Natural killer cell (primary cell): ENCODE measurements around the gene SLC29A4. TPM values are rescaled to one million over a fixed set of nuclear protein-coding genes. Genes with fewer than 3 reads are reported as not detected.

ENCODE experiments used
- ATAC-seq, 3 donors: fragments of 150-1000 bp in 2 of 3; fragments of 200-7000 bp in 1 of 3; cut with Tn5 transposase; 1 replicate in 1 of 3; 2 replicates in 2 of 3; pipeline ENCODE4 v1.10.0; 2021; ENCODE audit warnings: mild to moderate bottlenecking in 2 of 3, moderate library complexity in 2 of 3
- DNase-seq, 2 donors: peaks; one replicate each; pipeline versions ENCODE4 v3.0.0 to v3.0.0-alpha.2; 2013 to 2021; ENCODE audit warnings: mixed read lengths in 1 of 2
- H3K27ac ChIP-seq: one replicate; pipeline ENCODE4 v1.5.1; 2013; ENCODE audit warnings: mild to moderate bottlenecking, low read length
- H3K27me3 ChIP-seq: one replicate; pipeline ENCODE4 v1.6.1; 2013; ENCODE audit warnings: low read length; ENCODE audit not compliant: control insufficient read depth, insufficient read depth
- H3K36me3 ChIP-seq: one replicate; pipeline ENCODE4 v1.6.1; 2013; ENCODE audit warnings: low read length; ENCODE audit not compliant: control insufficient read depth, insufficient read depth
- H3K4me1 ChIP-seq: one replicate; pipeline ENCODE4 v1.6.1; 2013; ENCODE audit warnings: low read length; ENCODE audit not compliant: control insufficient read depth, insufficient read depth
- H3K4me3 ChIP-seq: one replicate; pipeline ENCODE4 v1.5.1; 2013; ENCODE audit warnings: low read length
- H3K9me3 ChIP-seq: one replicate; pipeline ENCODE4 v1.6.1; 2013; ENCODE audit warnings: low read length; ENCODE audit not compliant: control insufficient read depth, insufficient read depth
- H3K27ac Mint-ChIP-seq, 2 donors: one replicate each; pipeline ENCODE4 v1.8.0; 2022; ENCODE audit warnings: mild to moderate bottlenecking in 2 of 2, mixed read lengths in 2 of 2, moderate library complexity in 1 of 2
- H3K27me3 Mint-ChIP-seq, 2 donors: one replicate each; pipeline ENCODE4 v1.8.0; 2022; ENCODE audit warnings: low read depth in 2 of 2, mixed read lengths in 2 of 2
- H3K36me3 Mint-ChIP-seq: one replicate; pipeline ENCODE4 v1.8.0; 2022; ENCODE audit warnings: mixed read lengths
- H3K4me1 Mint-ChIP-seq, 2 donors: one replicate each; pipeline ENCODE4 v1.8.0; 2022; ENCODE audit warnings: mixed read lengths in 2 of 2
- H3K4me3 Mint-ChIP-seq: one replicate; pipeline ENCODE4 v1.8.0; 2022; ENCODE audit warnings: mild to moderate bottlenecking, moderate library complexity, mixed read lengths
- H3K9me3 Mint-ChIP-seq, 2 donors: one replicate each; pipeline ENCODE4 v1.8.0; 2022; ENCODE audit warnings: mixed read lengths in 2 of 2
- CTCF ChIP-seq: fragments of 200-600 bp; IDR thresholded peaks from one replicate; pipeline ENCODE4 v1.8.0; 2022; ENCODE audit warnings: antibody characterized with exemption
- WGBS: methylation state at CpG from one replicate; pipeline ENCODE4 v1.1.7; 2013; ENCODE audit warnings: missing lambda C conversion rate; ENCODE audit not compliant: insufficient coverage; 5-methylcytosine and 5-hydroxymethylcytosine counted together
- intact Hi-C: fragments of 100-400 bp; cut with micrococcal nuclease; formaldehyde crosslinking; loops from one replicate; pipeline ENCODE4 v1.14.2; 2022
- total RNA-seq, 4 donors: library from RNA; stranded (reverse); fragments of 120-200 nt in 1 of 4; gene quantifications; one replicate each; pipeline versions ENCODE4 v1.2.3 to v1.2.4, GENCODE V29; 2013 to 2022

Gene SLC29A4
- total RNA-seq, 3 donors from 2014 or later (not counting 1 experiment from before 2014, with no cell fraction given), result 0.16 to 0.95 (median 0.40) TPM

GRCh38 chr7:5350174-5350463 is 67.4 kb downstream of the SLC29A4 start:
- Mint-ChIP-seq H3K27ac (no peak overlapping the region), H3K36me3 (no peaks in the 10 kb centered on the region), H3K4me1 (peaks cover 23 to 35% of the 10 kb centered on the region in 2 donors), H3K27me3 (no peaks in the 10 kb centered on the region), H3K4me3 (no peak overlapping the region), H3K9me3 (no peaks in the 10 kb centered on the region)
- no peaks in the 10 kb centered on the region for H3K27me3 ChIP-seq
- H3K27ac ChIP-seq, result no peak overlapping the region
- no peak for ATAC-seq
- intact Hi-C loops, result no loop called here
- peaks cover 28% of the 10 kb centered on the region for H3K4me1 ChIP-seq
- TF ChIP-seq CTCF, result no peak
- peaks cover 45% of the 10 kb centered on the region for H3K36me3 ChIP-seq
- WGBS, result 97% methylated on average over 15 of the region's 15 CpGs
- no peak for DNase-seq
- no peak overlapping the region for H3K4me3 ChIP-seq
- no peaks in the 10 kb centered on the region for H3K9me3 ChIP-seq

- Mint-ChIP-seq H3K36me3 (no peaks in the 10 kb centered on the region), H3K9me3 (no peaks in the 10 kb centered on the region), H3K4me3 (no peak overlapping the region), H3K4me1 (peaks cover 27 to 40% of the 10 kb centered on the region in 2 donors), H3K27me3 (no peaks in the 10 kb centered on the region), H3K27ac (peak overlapping the region in 1 of 2 donors; percentile 43)
- intact Hi-C loops, result no loop called here
- H3K27me3 ChIP-seq, result no peaks in the 10 kb centered on the region
- no peak for TF ChIP-seq CTCF
- no peak for DNase-seq
- no peak overlapping the region for H3K4me3 ChIP-seq
- H3K27ac ChIP-seq, result no peak overlapping the region
- 96% methylated on average over 23 of the region's 23 CpGs for WGBS
- H3K4me1 ChIP-seq, result peaks cover 35% of the 10 kb centered on the region
- ATAC-seq, result no peak
- no peaks in the 10 kb centered on the region for H3K9me3 ChIP-seq
- H3K36me3 ChIP-seq, result peaks cover 42% of the 10 kb centered on the region
Observed at GRCh38 chr7:5350600-5351385, 68.0 kb downstream of the SLC29A4 start.

- 96% methylated on average over 35 of the region's 35 CpGs for WGBS
- intact Hi-C loops, result no loop called here
- H3K4me1 Mint-ChIP-seq, result peaks cover 27 to 46% of the 10 kb centered on the region in 2 donors
Observed at GRCh38 chr7:5351507-5352265, 68.9 kb downstream of the SLC29A4 start.

More at GRCh38 chr7:5351507-5352265, 68.9 kb downstream of the SLC29A4 start:
- Histone ChIP-seq H3K4me3 (no peak overlapping the region), H3K4me1 (peaks cover 42% of the 10 kb centered on the region), H3K27ac (no peak overlapping the region), H3K36me3 (peaks cover 44% of the 10 kb centered on the region), H3K9me3 (no peaks in the 10 kb centered on the region), H3K27me3 (no peaks in the 10 kb centered on the region)
- no peak for DNase-seq
- Mint-ChIP-seq H3K4me3 (no peak overlapping the region), H3K27me3 (no peaks in the 10 kb centered on the region), H3K27ac (peak overlapping the region; percentile 16 to 45), H3K9me3 (no peaks in the 10 kb centered on the region), H3K36me3 (no peaks in the 10 kb centered on the region)
- no peak for TF ChIP-seq CTCF
- ATAC-seq, result no peak
